ENCODE data around the gene HOXC9.

DNA sequence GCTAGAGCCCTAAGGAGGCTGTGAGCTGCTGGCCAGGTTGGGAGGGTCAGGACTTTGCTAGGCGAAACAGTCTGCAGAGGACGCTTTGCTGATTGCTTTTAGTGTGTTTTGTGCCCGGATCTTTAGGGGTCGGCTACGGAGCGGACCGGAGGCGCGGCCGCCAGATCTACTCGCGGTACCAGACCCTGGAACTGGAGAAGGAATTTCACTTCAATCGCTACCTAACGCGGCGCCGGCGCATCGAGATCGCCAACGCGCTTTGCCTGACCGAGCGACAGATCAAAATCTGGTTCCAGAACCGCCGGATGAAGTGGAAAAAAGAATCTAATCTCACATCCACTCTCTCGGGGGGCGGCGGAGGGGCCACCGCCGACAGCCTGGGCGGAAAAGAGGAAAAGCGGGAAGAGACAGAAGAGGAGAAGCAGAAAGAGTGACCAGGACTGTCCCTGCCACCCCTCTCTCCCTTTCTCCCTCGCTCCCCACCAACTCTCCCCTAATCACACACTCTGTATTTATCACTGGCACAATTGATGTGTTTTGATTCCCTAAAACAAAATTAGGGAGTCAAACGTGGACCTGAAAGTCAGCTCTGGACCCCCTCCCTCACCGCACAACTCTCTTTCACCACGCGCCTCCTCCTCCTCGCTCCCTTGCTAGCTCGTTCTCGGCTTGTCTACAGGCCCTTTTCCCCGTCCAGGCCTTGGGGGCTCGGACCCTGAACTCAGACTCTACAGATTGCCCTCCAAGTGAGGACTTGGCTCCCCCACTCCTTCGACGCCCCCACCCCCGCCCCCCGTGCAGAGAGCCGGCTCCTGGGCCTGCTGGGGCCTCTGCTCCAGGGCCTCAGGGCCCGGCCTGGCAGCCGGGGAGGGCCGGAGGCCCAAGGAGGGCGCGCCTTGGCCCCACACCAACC lies 29.8 kb downstream of the HOXC9 start:
- TF ChIP-seq GATA2 (IDR thresholded peaks at IDR 0.05; ENCODE audit: low read depth, low read length): no peak
- TF ChIP-seq GATA3 (IDR thresholded peaks at IDR 0.05; ENCODE audit: low read depth, low read length): no peak
